Panc1 (cell line): ENCODE data around the gene IRF7.

Source experiments
- CTCF ChIP-seq: fragments of 450-650 bp; IDR thresholded peaks from 2 replicates; pipeline ENCODE4 v1.5.1; 2017; ENCODE audit warnings: mild to moderate bottlenecking
- POLR2AphosphoS5 ChIP-seq: IDR thresholded peaks from 2 replicates; pipeline ENCODE4 v1.6.1; 2012; ENCODE audit warnings: mild to moderate bottlenecking, low read depth, low read length, moderate library complexity
- SIN3A ChIP-seq: IDR thresholded peaks from 2 replicates; pipeline ENCODE4 v1.6.1; 2012; ENCODE audit warnings: low read depth, mild to moderate bottlenecking, low read length, moderate library complexity, borderline replicate concordance; ENCODE audit not compliant: insufficient read depth
- TF ChIP-seq, protein P1 (sequence below), 2 experiments: IDR thresholded peaks; 2 replicates each; pipeline ENCODE4 v1.6.1; 2011 to 2012; ENCODE audit warnings: low read depth in 2 of 2, control low read depth in 1 of 2, low read length in 1 of 2, mild to moderate bottlenecking in 1 of 2, moderate library complexity in 1 of 2; ENCODE audit not compliant: insufficient read depth in 1 of 2

DNA sequence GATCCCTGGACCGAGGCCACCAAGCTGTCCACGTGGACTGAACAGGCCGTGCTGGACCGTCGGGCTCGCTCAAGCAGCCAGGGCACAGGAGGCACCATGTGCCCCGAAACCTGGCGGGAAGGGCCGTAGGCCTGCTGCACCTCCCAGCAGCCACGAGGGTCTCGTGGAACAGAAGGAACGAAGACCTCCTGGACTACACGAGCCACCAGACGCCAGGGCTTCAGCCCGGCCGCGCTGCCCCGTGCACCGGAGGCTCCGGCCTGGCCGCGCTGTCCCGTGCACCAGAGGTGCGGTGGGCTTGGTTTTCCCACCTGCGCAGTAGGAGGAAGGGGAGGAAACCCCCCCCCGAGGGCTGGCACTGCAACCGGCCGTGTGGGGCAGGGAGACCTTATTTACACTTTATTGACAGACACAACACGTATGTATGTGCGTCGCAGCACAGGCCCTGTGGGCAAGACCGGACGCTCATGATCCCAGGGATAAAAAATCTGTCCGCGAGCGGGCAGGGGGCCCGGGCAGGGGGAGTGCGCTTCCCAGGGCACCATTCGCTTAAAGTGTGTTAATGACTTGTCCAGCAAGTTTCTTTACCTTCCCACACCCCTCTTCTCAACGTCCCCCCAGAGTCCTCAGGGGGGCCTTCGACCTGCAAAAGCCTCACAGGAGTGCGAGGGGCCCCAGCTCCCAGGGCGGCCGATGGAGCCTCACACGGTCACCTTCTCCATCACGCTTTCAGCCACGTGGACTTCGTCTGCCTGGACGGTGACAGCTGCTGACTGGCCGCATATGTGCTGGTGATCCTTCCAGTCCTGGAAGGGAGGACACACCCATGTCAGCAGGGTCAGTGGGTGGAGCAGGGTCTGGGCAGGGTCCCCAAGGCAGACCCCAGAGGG, 28.3 kb upstream of the IRF7 start:
- TF ChIP-seq CTCF (no peak), POLR2AphosphoS5 (peak; percentile 36; the same call in 1 of the 2 replicates), SIN3A (no peak)
- TF ChIP-seq, protein P1, sequence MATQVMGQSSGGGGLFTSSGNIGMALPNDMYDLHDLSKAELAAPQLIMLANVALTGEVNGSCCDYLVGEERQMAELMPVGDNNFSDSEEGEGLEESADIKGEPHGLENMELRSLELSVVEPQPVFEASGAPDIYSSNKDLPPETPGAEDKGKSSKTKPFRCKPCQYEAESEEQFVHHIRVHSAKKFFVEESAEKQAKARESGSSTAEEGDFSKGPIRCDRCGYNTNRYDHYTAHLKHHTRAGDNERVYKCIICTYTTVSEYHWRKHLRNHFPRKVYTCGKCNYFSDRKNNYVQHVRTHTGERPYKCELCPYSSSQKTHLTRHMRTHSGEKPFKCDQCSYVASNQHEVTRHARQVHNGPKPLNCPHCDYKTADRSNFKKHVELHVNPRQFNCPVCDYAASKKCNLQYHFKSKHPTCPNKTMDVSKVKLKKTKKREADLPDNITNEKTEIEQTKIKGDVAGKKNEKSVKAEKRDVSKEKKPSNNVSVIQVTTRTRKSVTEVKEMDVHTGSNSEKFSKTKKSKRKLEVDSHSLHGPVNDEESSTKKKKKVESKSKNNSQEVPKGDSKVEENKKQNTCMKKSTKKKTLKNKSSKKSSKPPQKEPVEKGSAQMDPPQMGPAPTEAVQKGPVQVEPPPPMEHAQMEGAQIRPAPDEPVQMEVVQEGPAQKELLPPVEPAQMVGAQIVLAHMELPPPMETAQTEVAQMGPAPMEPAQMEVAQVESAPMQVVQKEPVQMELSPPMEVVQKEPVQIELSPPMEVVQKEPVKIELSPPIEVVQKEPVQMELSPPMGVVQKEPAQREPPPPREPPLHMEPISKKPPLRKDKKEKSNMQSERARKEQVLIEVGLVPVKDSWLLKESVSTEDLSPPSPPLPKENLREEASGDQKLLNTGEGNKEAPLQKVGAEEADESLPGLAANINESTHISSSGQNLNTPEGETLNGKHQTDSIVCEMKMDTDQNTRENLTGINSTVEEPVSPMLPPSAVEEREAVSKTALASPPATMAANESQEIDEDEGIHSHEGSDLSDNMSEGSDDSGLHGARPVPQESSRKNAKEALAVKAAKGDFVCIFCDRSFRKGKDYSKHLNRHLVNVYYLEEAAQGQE (IDR thresholded peaks at IDR 0.05; ENCODE audit: insufficient read depth in 1 of 2, low read depth in 2 of 2, low read length in 1 of 2), result no peak
